DMS153 (cell line): ENCODE results near the gene PDZRN4.
A peak's percentile ranks its signal among the peaks of the same experiment; 100 is the strongest.
"Not testable (repeated sequence)": the region's sequence is repeated elsewhere in the genome, so short reads cannot be mapped to it uniquely, and the experiment has no call there.

Experiments
- DNase-seq: peaks from one replicate; lab custom pipeline; 2025; lab: John Stamatoyannopoulos, UW

The PDZRN4 gene

GRCh38 chr12:41564816-41565215 is 376.7 kb downstream of the PDZRN4 start:
- DNase-seq, result no peak

GRCh38 chr12:41566703-41567102 is 378.6 kb downstream of the PDZRN4 start:
- no peak for DNase-seq

DNA sequence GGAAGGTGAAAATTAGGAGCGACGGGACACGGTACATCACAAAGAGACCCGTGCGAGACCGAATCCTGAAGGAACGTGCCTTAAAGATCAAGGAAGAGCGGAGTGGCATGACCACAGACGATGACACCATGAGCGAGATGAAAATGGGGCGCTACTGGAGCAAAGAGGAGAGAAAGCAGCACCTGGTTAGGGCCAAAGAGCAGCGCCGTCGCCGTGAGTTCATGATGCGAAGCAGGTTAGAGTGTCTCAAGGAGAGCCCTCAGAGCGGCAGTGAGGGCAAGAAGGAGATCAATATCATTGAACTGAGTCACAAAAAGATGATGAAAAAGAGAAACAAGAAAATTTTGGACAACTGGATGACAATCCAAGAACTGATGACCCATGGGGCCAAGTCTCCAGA is 385.3 kb downstream of the PDZRN4 start:
- no peak for DNase-seq

GRCh38 chr12:41576925-41577324 is 388.8 kb downstream of the PDZRN4 start:
- no peak for DNase-seq

DNA sequence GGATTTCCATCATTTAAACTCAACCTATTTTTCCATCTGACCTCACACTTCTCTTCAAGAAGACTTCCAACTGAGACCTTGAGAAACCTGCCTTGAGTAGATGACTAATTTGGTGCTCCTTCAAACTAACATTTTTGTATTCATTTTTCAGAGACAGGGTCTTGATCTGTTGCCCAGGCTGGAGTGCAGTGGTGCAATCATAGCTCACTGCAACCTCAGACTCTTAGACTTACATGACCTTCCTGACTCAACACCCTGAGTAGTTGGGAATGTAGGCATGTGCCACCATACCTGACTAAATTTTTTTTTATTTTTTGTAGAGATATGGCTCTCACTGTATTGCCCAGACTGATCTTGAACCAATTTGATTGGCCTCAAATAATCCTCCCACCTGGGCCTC is 389.9 kb downstream of the PDZRN4 start:
- no peak for DNase-seq

GRCh38 chr12:41585784-41586183 is 397.7 kb downstream of the PDZRN4 start:
- DNase-seq, result no peak

- no peak for DNase-seq
These were observed 399.5 kb downstream of the PDZRN4 start for GRCh38 chr12:41587574-41587973.

DNA sequence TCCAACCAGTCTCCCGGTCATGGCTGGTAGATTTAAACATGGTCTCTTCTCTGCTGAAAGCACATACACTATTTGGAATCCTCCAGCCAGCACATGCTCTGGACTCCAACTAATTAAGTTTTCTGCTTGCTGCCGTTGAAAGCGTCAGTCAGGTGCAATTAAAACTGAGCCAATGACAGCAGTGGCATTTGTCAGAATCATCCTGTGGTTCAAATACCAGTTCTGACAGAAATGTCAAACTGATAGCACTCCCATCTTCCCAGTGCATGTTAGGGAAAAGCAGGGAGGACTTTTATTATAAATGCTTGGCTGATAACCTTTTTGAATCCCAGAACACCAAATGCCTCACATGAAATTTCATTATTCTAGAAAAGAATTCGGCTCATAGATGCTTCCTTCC is 401.8 kb downstream of the PDZRN4 start:
- no peak for DNase-seq

GRCh38 chr12:41596190-41596589 is 408.1 kb downstream of the PDZRN4 start:
- no peak for DNase-seq

DNA sequence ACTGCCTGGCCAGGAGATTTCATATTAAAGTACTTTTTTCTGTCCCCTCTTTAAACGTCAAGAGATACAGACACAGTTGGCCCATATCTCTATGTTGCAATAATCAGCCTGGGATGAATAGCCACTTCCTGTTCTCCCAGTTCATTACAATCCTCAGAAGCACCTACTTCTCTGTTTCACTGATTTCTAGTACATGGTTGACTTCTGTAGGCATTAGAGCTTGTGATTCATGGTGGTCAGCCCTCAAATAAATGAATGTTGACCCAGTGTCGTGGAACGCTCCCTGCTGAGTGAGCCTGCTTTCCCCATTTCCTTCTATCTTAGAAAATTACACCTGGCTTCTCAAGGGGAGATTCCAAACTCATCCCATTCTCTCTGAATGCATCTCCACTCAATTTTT is 416.7 kb downstream of the PDZRN4 start:
- peak; percentile 22 for DNase-seq

DNA sequence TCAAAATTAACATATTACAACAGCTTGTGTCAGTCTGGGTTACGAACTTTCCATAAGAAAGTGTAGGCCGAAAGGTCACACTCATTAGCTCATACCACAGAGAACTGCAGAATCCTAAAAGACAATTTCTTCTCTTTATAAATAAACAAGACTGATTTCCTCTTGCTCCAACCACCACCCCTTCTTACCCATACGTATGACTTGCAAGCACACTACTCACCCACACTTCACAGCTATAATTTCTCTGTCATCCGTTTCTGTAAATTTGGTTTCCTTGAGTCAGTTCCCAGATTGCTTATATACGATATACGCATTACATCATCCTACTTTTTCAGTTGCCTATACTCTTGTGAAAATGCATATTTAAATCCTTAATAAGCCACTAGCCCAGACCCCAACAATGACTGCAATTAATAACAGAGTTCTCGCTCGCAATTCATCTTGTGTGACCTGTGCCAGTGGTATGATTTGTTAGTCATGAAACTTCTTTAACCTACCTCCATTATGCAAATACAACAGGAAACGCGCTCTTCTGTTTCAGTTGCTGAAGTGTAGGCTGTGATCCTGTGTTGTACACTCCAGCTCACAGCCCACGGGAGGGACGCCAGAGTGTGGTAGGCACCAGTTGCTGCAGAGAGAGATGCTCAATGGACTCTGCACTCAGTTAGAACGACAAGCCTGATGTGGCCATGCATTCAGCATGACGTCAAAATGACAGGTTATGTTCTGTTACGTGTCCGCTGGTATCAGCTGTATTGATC is 417.6 kb downstream of the PDZRN4 start:
- no peak for DNase-seq

GRCh38 chr12:41606468-41607445 is 418.6 kb downstream of the PDZRN4 start:
- DNase-seq, result no peak

DNA sequence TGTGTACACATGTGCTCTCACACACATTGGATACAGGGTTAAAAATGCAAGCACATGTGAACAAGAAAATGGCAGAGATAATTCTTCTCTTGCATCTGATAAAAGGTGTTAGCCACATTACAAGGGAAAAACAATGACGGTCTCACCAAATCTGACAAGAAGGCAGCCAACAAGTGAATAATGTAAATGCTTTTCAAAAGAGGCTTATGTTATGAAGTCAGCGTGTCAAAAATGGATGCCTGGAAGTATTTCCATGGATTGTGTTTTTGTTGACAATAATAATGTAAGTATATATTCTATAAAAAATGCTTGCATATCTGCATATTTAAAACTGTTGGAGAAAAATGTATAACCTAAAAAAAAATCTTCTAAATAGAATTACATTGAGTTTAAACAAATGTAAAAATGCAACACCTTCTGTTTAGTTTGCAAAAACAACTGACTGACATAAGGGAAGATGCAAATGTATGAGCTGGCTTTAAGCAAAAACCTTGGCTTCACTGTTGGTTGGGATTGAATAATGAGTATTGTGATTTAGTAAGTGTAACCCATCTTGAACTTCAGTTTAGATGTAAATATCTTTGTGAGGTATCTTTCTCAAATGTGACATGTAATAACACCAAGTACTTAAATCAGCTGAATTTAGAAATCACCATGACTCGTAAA is 424.9 kb downstream of the PDZRN4 start:
- no peak for DNase-seq

- not testable (repeated sequence) for DNase-seq
These were observed 427.1 kb downstream of the PDZRN4 start for GRCh38 chr12:41615174-41615573.

DNA sequence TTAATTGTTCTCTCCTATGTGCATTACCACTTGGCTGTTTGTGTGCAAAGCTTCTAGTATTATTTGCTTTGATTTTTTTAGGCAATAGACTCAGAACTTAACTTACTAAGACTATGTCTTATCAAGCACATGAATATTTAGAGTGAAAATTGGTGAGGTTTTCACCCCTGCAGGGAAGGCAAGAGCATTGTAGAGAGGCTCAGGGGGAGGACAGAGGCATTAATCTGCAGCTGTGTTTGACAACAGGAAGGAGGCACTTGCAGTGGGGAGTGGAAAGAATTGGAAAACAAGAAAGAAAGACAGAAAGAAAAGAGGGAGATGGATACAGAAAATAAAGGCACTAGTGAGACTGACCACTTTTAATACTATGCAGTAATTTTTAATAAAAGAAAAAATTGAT is 431.6 kb downstream of the PDZRN4 start:
- DNase-seq, result no peak

GRCh38 chr12:41621291-41621690 is 433.2 kb downstream of the PDZRN4 start:
- no peak for DNase-seq
